Spleen (tissue), 11 donors: ENCODE data around the gene PDZD2. TPM values are rescaled to one million over a fixed set of nuclear protein-coding genes. Genes with fewer than 3 reads are reported as not detected.

Source experiments
- DNase-seq: peaks from one replicate; pipeline ENCODE4 v3.0.0-alpha.2; 2020
- H3K27ac ChIP-seq, 8 donors: fragments of 200-600 bp; sonication (generic) in 7 of 8; 1 replicate in 4 of 8; 2 replicates in 4 of 8; pipeline versions ENCODE4 v1.5.0 to v1.8.0; 2016 to 2021; ENCODE audit warnings: inconsistent platforms in 4 of 8, mild to moderate bottlenecking in 4 of 8, moderate library complexity in 1 of 8
- H3K27me3 ChIP-seq, 7 donors: fragments of 200-600 bp; sonication (generic) in 6 of 7; replicated peaks in 1 of 7; 1 replicate in 4 of 7; 2 replicates in 3 of 7; pipeline versions ENCODE4 v1.5.0 to v1.8.0; 2016 to 2021; ENCODE audit warnings: inconsistent platforms in 3 of 7, mild to moderate bottlenecking in 1 of 7
- H3K36me3 ChIP-seq, 6 donors: fragments of 200-600 bp; sonication (generic) in 5 of 6; 1 replicate in 4 of 6; 2 replicates in 2 of 6; pipeline versions ENCODE4 v1.5.0 to v1.8.0; 2016 to 2021; ENCODE audit warnings: inconsistent platforms in 2 of 6
- H3K4me1 ChIP-seq, 6 donors: fragments of 200-600 bp; sonication (generic) in 5 of 6; 1 replicate in 3 of 6; 2 replicates in 3 of 6; pipeline versions ENCODE4 v1.5.0 to v1.8.0; 2016 to 2021; ENCODE audit warnings: inconsistent platforms in 3 of 6
- H3K4me3 ChIP-seq, 8 donors: fragments of 200-600 bp; sonication (generic) in 7 of 8; 1 replicate in 4 of 8; 2 replicates in 4 of 8; pipeline versions ENCODE4 v1.5.0 to v1.8.0; 2016 to 2021; ENCODE audit warnings: inconsistent platforms in 4 of 8, mild to moderate bottlenecking in 4 of 8, moderate library complexity in 2 of 8
- H3K9me3 ChIP-seq, 8 donors: fragments of 200-600 bp; sonication (generic) in 7 of 8; 1 replicate in 4 of 8; 2 replicates in 4 of 8; pipeline versions ENCODE4 v1.5.0 to v1.8.0; 2016 to 2021; ENCODE audit warnings: inconsistent platforms in 4 of 8
- POLR2A ChIP-seq, 3 donors: fragments of 450-650 bp; IDR thresholded peaks; one replicate each; pipeline ENCODE4 v1.5.1; 2017; ENCODE audit warnings: antibody characterized with exemption in 3 of 3, mild to moderate bottlenecking in 1 of 3
- POLR2AphosphoS5 ChIP-seq, 3 donors: sonication (generic); formaldehyde crosslinking; IDR thresholded peaks; one replicate each; pipeline ENCODE4 v1.5.1; 2017; ENCODE audit warnings: antibody characterized with exemption in 3 of 3
- WGBS, 5 donors: extraction: QIAGEN DNeasy Blood & Tissue Kit in 3 of 5; methylation state at CpG; one replicate each; pipeline versions ENCODE4 v1.1.5 to v1.1.7; 2013 to 2018; 5-methylcytosine and 5-hydroxymethylcytosine counted together
- intact Hi-C: fragments of 100-400 bp; cut with DNase I; formaldehyde crosslinking; loops from one replicate; pipeline ENCODE4 v1.15.0; 2023; ENCODE audit warnings: low total_unique reads
- polyA plus RNA-seq, 3 donors: library from polyadenylated mRNA; stranded (reverse); fragments of 200-250 nt; gene quantifications; one replicate each; pipeline ENCODE4 v1.2.1, GENCODE V29; 2013
- total RNA-seq, 7 donors: library from RNA; depleted of rRNA in 3 of 7; stranded (reverse); fragments of >200 nt in 3 of 7; fragmentation: NEBNext Ultra II Directional in 4 of 7; extraction: Animal tissue kit (Norgen Biotek cat#: 25700) in 4 of 7; gene quantifications; one replicate each; pipeline versions ENCODE4 v1.1.0 to v1.2.1, GENCODE V29; 2016 to 2021
- TF ChIP-seq, protein P1 (sequence below), 11 experiments: fragments of 200-600 bp in 7 of 11; fragments of 450-650 bp in 4 of 11; sonication (generic) in 4 of 11; IDR thresholded peaks in 8 of 11; conservative IDR thresholded peaks in 3 of 11; 1 replicate in 7 of 11; 2 replicates in 4 of 11; pipeline versions ENCODE4 v1.4.0 to v1.8.0; 2016 to 2021; ENCODE audit warnings: antibody characterized with exemption in 11 of 11, inconsistent platforms in 4 of 11, mild to moderate bottlenecking in 1 of 11
- donor health status: healthy with polysubstance abuse.
- donor health status: DM: no; HTN: no; CAD: no; lungs with moderate emphysema.
- donor health status: DM: no; HTN: no; CAD: no.
- donor health status: Bipolar disorder and iron deficiency.
- donor health status: healthy.
- donor health status: DM: no; HTN: no; CAD: no.
- donor health status: DM: yes; HTN: yes; CAD: no.

PDZD2 gene
- total and polyA plus RNA-seq, 10 donors = 0.09 to 4.7 (median 2.4) TPM

DNA sequence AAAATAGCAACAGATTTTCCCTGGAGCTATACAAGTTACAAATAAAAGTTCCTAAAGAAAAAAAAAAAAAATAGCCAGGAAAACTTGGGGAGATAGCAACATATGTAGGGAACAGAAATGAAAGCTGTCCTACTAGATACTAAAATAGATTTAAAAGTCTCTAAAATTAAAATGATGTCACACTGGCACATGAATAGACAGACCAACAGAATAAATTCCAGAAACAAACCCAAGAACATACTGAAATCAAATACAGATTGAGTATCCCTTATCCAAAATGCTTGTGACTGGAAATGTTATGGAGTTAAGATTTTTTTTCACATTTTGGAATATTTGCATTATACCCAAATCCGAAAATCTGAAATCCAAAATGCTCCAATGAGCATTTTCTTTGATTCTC, 511.4 kb downstream of the PDZD2 start:
- Histone ChIP-seq H3K27ac (no peak overlapping the region), H3K36me3 (peaks cover 0 to 9% (median 3%) of the 10 kb centered on the region in 6 donors), H3K4me3 (no peak overlapping the region), H3K4me1 (peaks cover 27 to 100% (median 67%) of the 10 kb centered on the region in 6 donors), H3K27me3 (no peaks in the 10 kb centered on the region), H3K9me3 (no peaks in the 10 kb centered on the region)
- 95 to 98% (median 96%) methylated on average over 1 of the region's 1 CpG for WGBS, 5 donors
- intact Hi-C loops = no loop called here
- DNase-seq = no peak
- TF ChIP-seq, protein P1, sequence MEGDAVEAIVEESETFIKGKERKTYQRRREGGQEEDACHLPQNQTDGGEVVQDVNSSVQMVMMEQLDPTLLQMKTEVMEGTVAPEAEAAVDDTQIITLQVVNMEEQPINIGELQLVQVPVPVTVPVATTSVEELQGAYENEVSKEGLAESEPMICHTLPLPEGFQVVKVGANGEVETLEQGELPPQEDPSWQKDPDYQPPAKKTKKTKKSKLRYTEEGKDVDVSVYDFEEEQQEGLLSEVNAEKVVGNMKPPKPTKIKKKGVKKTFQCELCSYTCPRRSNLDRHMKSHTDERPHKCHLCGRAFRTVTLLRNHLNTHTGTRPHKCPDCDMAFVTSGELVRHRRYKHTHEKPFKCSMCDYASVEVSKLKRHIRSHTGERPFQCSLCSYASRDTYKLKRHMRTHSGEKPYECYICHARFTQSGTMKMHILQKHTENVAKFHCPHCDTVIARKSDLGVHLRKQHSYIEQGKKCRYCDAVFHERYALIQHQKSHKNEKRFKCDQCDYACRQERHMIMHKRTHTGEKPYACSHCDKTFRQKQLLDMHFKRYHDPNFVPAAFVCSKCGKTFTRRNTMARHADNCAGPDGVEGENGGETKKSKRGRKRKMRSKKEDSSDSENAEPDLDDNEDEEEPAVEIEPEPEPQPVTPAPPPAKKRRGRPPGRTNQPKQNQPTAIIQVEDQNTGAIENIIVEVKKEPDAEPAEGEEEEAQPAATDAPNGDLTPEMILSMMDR (IDR thresholded peaks at IDR 0.05 in 8 of 11, conservative IDR thresholded peaks at IDR 0.05 in 3 of 11) = no peak
- TF ChIP-seq POLR2A (IDR thresholded peaks at IDR 0.05) (no peak), POLR2AphosphoS5 (IDR thresholded peaks at IDR 0.05) (no peak)

DNA sequence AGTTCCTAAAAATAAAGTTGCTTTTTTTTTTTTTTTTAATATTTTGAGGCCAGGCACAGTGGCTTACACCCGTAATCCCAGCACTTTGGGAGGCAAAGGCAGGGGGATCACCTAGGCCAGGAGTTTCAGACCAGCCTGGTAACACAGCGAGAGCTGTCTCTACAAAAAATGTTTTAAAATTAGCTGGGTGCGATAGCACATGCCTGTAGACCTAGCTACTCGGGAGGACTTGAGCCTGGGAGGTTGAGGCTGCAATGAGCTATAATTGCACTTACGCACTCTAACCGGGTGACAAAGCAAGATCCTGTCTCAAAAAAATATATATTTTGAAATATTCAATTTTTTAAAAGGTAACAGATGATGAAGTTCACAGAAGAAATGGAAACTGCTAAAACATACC, 512.3 kb downstream of the PDZD2 start:
- Histone ChIP-seq H3K4me3 (no peak overlapping the region), H3K27ac (no peak overlapping the region), H3K4me1 (peaks cover 23 to 99% (median 62%) of the 10 kb centered on the region in 6 donors), H3K9me3 (no peaks in the 10 kb centered on the region), H3K36me3 (peaks cover 0 to 12% (median 3%) of the 10 kb centered on the region in 6 donors), H3K27me3 (no peaks in the 10 kb centered on the region)
- intact Hi-C loops = no loop called here
- DNase-seq = no peak
- WGBS, 5 donors = 89 to 97% (median 91%) methylated on average over 6 of the region's 6 CpGs
- TF ChIP-seq, protein P1 (IDR thresholded peaks at IDR 0.05 in 8 of 11, conservative IDR thresholded peaks at IDR 0.05 in 3 of 11) = no peak
- no peak for TF ChIP-seq POLR2A (IDR thresholded peaks at IDR 0.05)

DNA sequence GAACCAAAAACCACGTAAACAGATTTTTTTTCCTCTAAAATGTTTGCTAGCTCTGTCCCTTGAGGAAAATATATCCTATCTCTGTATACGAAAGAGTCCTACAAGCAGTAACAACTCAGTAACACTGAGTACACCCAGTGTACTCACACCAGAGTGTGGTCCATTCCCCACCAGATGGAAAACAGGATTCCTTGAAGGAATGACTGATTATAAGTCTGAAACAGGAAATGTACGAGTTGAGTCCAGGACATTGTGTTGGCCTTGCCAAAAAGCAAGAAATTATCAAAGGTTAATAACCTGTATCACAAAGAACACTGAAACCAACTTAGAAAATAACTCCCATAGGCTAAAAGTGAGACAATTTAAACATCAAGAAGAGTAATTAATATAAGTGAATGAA, 514.8 kb downstream of the PDZD2 start:
- no peak for TF ChIP-seq POLR2A (IDR thresholded peaks at IDR 0.05)
- no peak for TF ChIP-seq POLR2AphosphoS5 (IDR thresholded peaks at IDR 0.05)
- TF ChIP-seq, protein P1 (IDR thresholded peaks at IDR 0.05 in 8 of 11, conservative IDR thresholded peaks at IDR 0.05 in 3 of 11) = no peak
- intact Hi-C loops = no loop called here
- WGBS, 5 donors = 67 to 82% (median 81%) methylated on average over 3 of the region's 3 CpGs

DNA sequence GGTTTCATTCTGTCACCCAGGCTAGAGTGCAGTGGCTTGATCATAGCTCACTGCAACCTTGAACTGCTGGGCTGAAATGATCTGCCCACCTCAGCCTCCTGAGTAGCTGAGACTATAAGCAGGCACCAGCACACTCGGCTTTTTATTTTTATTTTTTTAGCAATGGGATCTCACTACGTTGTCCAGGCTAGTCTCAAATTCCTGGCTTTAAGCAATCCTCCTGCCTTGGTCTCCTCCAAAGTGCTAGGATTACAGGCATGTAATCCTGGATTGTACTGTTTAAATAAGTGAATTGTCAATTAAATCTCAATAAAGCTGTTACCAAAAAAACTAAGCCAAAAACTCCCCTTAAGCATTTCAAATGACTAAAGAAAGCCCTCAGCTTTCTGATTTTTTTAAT, 516.3 kb downstream of the PDZD2 start:
- intact Hi-C loops = no loop called here
- no peak overlapping the region for H3K27ac ChIP-seq
- peaks cover 22 to 96% (median 65%) of the 10 kb centered on the region in 6 donors for H3K4me1 ChIP-seq
- WGBS, 5 donors = 83 to 91% (median 91%) methylated on average over 2 of the region's 2 CpGs
- TF ChIP-seq POLR2A (IDR thresholded peaks at IDR 0.05) (no peak), POLR2AphosphoS5 (IDR thresholded peaks at IDR 0.05) (no peak)
- TF ChIP-seq, protein P1 (IDR thresholded peaks at IDR 0.05 in 8 of 11, conservative IDR thresholded peaks at IDR 0.05 in 3 of 11) = no peak
- no peak overlapping the region for H3K4me3 ChIP-seq
- no peak for DNase-seq
- H3K36me3 ChIP-seq = peaks cover 0 to 12% (median 0%) of the 10 kb centered on the region in 6 donors
- no peaks in the 10 kb centered on the region for H3K9me3 ChIP-seq
- no peaks in the 10 kb centered on the region for H3K27me3 ChIP-seq

More for the DNA sequence above, 514.8 kb downstream of the PDZD2 start:
- Histone ChIP-seq H3K4me1 (peaks cover 19 to 96% (median 58%) of the 10 kb centered on the region in 6 donors), H3K36me3 (peaks cover 0 to 14% (median 0%) of the 10 kb centered on the region in 6 donors), H3K4me3 (no peak overlapping the region), H3K9me3 (no peaks in the 10 kb centered on the region), H3K27ac (no peak overlapping the region), H3K27me3 (no peaks in the 10 kb centered on the region)
- DNase-seq = no peak
